ENCODE measurements around the gene DDX19B. TPM values are rescaled to one million over a fixed set of nuclear protein-coding genes. Genes with fewer than 3 reads are reported as not detected.

The DDX19B gene
- 23.2 and 27.4 TPM in 2 replicates for total RNA-seq

GRCh38 chr16:70298988-70299938 is at the start of gene DDX19B:
DDX19B (plus strand) TSS chr16:70299186; CDS start chr16:70299298, 112 bp downstream.

GRCh38 chr16:70251629-70252354 is 47.2 kb upstream of the DDX19B start, which contains the start of gene EXOSC6:
EXOSC6 (minus strand) TSS chr16:70251940; CDS start chr16:70251900, 40 bp downstream.

GRCh38 chr16:70289229-70290094 is 9.5 kb upstream of the DDX19B start, which contains the start of gene AARS1:
AARS1 (minus strand) TSS chr16:70289506; CDS start chr16:70282763, 6,743 bp downstream.

Other genes with a start within 250 kb of the DDX19B start
- gene PDPR, start 184.9 kb upstream of the DDX19B start, total RNA-seq, result 12.5 and 15.9 TPM in 2 replicates
- not detected in 2 replicates for gene CLEC18C, start 125.4 kb upstream of the DDX19B start, total RNA-seq
- gene EXOSC6, start 47.2 kb upstream of the DDX19B start, total RNA-seq, result 17.9 and 23.5 TPM in 2 replicates
- 92.8 and 109 TPM in 2 replicates for gene AARS1, start 9.7 kb upstream of the DDX19B start, total RNA-seq
- 37.7 and 40.0 TPM in 2 replicates for gene DDX19A, start 47.7 kb downstream of the DDX19B start, total RNA-seq
- 35.3 and 41.0 TPM in 2 replicates for gene ST3GAL2, start 139.9 kb downstream of the DDX19B start, total RNA-seq
- gene FCSK, start 155.4 kb downstream of the DDX19B start, total RNA-seq, result 5.6 and 7.9 TPM in 2 replicates
- gene COG4, start 224.4 kb downstream of the DDX19B start, total RNA-seq, result 40.8 and 62.1 TPM in 2 replicates
- 73.7 and 98.3 TPM in 2 replicates for gene SF3B3, start 224.6 kb downstream of the DDX19B start, total RNA-seq

Measured in cardiac atrium fibroblast (primary cell).